SU-DHL-6 (cell line): ENCODE results near the gene CDK19.

ENCODE experiments used
- H2AFZ ChIP-seq: fragments of 200-600 bp; sonication (generic); 2 replicates; pipeline ENCODE4 v1.6.1; 2014; ENCODE audit warnings: low read depth, mild to moderate bottlenecking, moderate library complexity, mixed read lengths, antibody characterized with exemption, low read length; ENCODE audit not compliant: severe bottlenecking
- H3F3A ChIP-seq: fragments of 200-600 bp; shearing (Covaris generic); 2 replicates; pipeline ENCODE4 v1.6.0; 2016; ENCODE audit warnings: antibody characterized with exemption, mild to moderate bottlenecking; ENCODE audit not compliant: insufficient read depth
- H3K27ac ChIP-seq: fragments of 200-600 bp; sonication (generic); 2 replicates; pipeline ENCODE4 v1.5.1; 2016; ENCODE audit warnings: low read depth, mild to moderate bottlenecking, low read length, moderate library complexity, mixed read lengths
- H3K27me3 ChIP-seq: fragments of 200-600 bp; sonication (generic), shearing (Covaris generic); 2 replicates; pipeline ENCODE4 v1.6.0; 2014; ENCODE audit warnings: mild to moderate bottlenecking, low read length
- H3K36me3 ChIP-seq: fragments of 200-600 bp; sonication (generic); 2 replicates; pipeline ENCODE4 v1.6.1; 2014; ENCODE audit warnings: mild to moderate bottlenecking, low read length, mixed read lengths
- H3K4me2 ChIP-seq: fragments of 300-600, 200-600 bp; shearing (Covaris generic), sonication (generic); 2 replicates; pipeline ENCODE4 v1.6.0; 2014; ENCODE audit warnings: low read length, low read depth, mild to moderate bottlenecking; ENCODE audit not compliant: poor library complexity, severe bottlenecking
- H3K4me3 ChIP-seq: fragments of 200-600 bp; sonication (generic); 2 replicates; pipeline ENCODE4 v1.5.1; 2014; ENCODE audit warnings: antibody characterized with exemption, low read length, mild to moderate bottlenecking, mixed read lengths; ENCODE audit not compliant: insufficient read depth, poor library complexity, severe bottlenecking
- H3K79me2 ChIP-seq: fragments of 200-600 bp; sonication (generic); 2 replicates; pipeline ENCODE4 v1.6.1; 2014; ENCODE audit warnings: mild to moderate bottlenecking, low read length, moderate library complexity; ENCODE audit not compliant: insufficient read depth
- H3K9ac ChIP-seq: fragments of 200-600 bp; sonication (generic); 2 replicates; pipeline ENCODE4 v1.7.0; 2014; ENCODE audit warnings: mild to moderate bottlenecking, low read length
- H3K9me2 ChIP-seq: fragments of 200-600 bp; sonication (generic); replicated peaks from 2 replicates; pipeline ENCODE4 v1.6.1; 2014; ENCODE audit warnings: low read length; ENCODE audit not compliant: insufficient read depth
- H3K9me3 ChIP-seq: fragments of 200-600 bp; sonication (generic); 2 replicates; pipeline ENCODE4 v1.6.1; 2014; ENCODE audit warnings: low read length, mixed read lengths; ENCODE audit not compliant: insufficient read depth
- H4K20me1 ChIP-seq: fragments of 200-600 bp; sonication (generic); 2 replicates; pipeline ENCODE4 v1.6.1; 2014; ENCODE audit warnings: low read depth, mild to moderate bottlenecking, antibody characterized with exemption, low read length, moderate library complexity, mixed read lengths
- EZH2phosphoT487 ChIP-seq: fragments of 200-600 bp; sonication (generic), shearing (Covaris generic); conservative IDR thresholded peaks from 2 replicates; pipeline ENCODE4 v1.6.1; 2018; ENCODE audit warnings: mild to moderate bottlenecking, antibody characterized with exemption, low read length, moderate library complexity, mixed read lengths
- TF ChIP-seq, protein P1 (sequence below): fragments of 200-600 bp; sonication (generic); IDR thresholded peaks from one replicate; pipeline ENCODE4 v1.5.1; 2017; ENCODE audit warnings: antibody characterized with exemption, mild to moderate bottlenecking, low read length, moderate library complexity; ENCODE audit not compliant: insufficient read depth, poor library complexity, severe bottlenecking

CDK19 gene

DNA sequence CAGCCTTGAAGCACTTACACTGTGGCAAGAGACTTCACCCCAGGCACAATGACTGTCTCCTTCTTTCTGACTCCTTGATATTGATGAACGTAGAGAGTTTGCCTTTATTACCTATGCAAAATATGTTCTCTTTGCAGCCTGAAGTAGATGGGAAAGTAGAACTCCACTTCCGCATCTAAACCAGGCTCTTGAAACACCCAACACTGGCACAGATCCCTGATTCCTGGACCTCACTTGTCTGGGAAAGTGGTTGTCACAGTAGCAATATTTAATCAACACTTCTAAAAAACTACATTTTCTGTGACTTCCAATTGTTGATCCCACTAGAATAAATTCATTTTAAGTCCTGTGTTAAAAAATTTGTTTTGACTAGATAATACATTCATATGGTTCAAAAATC is 143.1 kb downstream of the CDK19 start:
- Histone ChIP-seq H3K9me3 (no peaks in the 10 kb centered on the region), H3K27ac (no peak overlapping the region), H3F3A (no peaks in the 10 kb centered on the region), H3K36me3 (no peaks in the 10 kb centered on the region; the same call in 1 of the 2 replicates), H3K9ac (no peak overlapping the region), H3K4me3 (no peak overlapping the region), H2AFZ (no peak overlapping the region), H3K27me3 (no peaks in the 10 kb centered on the region), H4K20me1 (no peaks in the 10 kb centered on the region; the same call in 1 of the 2 replicates), H3K4me2 (no peak overlapping the region), H3K79me2 (no peaks in the 10 kb centered on the region), H3K9me2 (no peaks in the 10 kb centered on the region)
- TF ChIP-seq, protein P1, sequence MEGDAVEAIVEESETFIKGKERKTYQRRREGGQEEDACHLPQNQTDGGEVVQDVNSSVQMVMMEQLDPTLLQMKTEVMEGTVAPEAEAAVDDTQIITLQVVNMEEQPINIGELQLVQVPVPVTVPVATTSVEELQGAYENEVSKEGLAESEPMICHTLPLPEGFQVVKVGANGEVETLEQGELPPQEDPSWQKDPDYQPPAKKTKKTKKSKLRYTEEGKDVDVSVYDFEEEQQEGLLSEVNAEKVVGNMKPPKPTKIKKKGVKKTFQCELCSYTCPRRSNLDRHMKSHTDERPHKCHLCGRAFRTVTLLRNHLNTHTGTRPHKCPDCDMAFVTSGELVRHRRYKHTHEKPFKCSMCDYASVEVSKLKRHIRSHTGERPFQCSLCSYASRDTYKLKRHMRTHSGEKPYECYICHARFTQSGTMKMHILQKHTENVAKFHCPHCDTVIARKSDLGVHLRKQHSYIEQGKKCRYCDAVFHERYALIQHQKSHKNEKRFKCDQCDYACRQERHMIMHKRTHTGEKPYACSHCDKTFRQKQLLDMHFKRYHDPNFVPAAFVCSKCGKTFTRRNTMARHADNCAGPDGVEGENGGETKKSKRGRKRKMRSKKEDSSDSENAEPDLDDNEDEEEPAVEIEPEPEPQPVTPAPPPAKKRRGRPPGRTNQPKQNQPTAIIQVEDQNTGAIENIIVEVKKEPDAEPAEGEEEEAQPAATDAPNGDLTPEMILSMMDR, result no peak
- TF ChIP-seq EZH2phosphoT487, result no peak

DNA sequence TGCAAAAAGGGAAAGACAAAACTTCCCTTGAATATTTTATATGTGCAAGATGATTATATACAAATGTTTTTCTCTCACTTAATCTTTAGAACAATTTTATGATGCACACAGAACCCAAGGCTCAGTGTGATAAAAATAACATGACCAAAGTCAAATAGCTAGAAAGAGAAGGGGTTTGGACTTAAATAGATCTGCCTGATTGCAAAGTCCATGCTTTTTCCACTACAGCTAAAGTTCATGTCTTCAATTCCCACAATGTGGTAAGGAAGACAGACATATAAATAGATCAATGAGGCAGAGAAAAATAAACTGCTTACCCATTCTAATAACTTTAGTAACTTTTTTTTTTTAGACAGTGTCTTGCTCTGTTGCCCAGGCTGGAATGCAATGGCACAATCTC is 143.8 kb downstream of the CDK19 start:
- H3K9me3 ChIP-seq, result no peaks in the 10 kb centered on the region
- no peaks in the 10 kb centered on the region; the same call in 1 of the 2 replicates for H4K20me1 ChIP-seq
- H3F3A ChIP-seq, result no peaks in the 10 kb centered on the region
- H3K79me2 ChIP-seq, result no peaks in the 10 kb centered on the region
- H2AFZ ChIP-seq, result no peak overlapping the region
- no peak overlapping the region for H3K9ac ChIP-seq
- no peak overlapping the region for H3K4me2 ChIP-seq
- H3K36me3 ChIP-seq, result no peaks in the 10 kb centered on the region; the same call in 1 of the 2 replicates
- no peaks in the 10 kb centered on the region for H3K27me3 ChIP-seq
- H3K4me3 ChIP-seq, result no peak overlapping the region
- no peaks in the 10 kb centered on the region for H3K9me2 ChIP-seq
- no peak overlapping the region for H3K27ac ChIP-seq
- no peak for TF ChIP-seq EZH2phosphoT487
- TF ChIP-seq, protein P1, result no peak

DNA sequence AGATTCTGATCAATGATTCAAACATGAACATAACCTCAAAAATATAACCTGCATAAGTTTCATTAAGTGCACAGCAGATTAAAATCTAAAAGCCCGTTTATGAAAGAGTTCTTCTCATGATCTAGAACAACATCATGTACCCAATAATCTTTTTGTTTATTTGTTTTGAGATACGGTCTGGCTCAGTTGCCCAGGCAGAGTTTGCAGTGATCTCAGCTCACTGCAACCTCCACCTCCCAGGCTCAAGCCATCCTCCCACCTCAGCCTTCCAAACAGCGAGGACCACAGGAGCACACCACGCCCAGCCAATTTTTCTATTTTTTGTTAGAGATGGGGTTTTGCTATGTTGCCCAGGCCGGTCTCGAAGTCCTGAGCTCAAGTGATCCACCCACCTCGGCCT is 149.7 kb downstream of the CDK19 start:
- H3K9me2 ChIP-seq, result no peaks in the 10 kb centered on the region
- no peak overlapping the region for H3K9ac ChIP-seq
- H3K4me3 ChIP-seq, result no peak overlapping the region
- TF ChIP-seq EZH2phosphoT487, result no peak
- TF ChIP-seq, protein P1, result no peak
- H3K4me2 ChIP-seq, result no peak overlapping the region
- H3K9me3 ChIP-seq, result peaks cover 11% of the 10 kb centered on the region; the same call in 1 of the 2 replicates
- H3K27ac ChIP-seq, result no peak overlapping the region
- no peaks in the 10 kb centered on the region for H3F3A ChIP-seq
- H3K36me3 ChIP-seq, result peaks cover 11% of the 10 kb centered on the region
- H3K79me2 ChIP-seq, result no peaks in the 10 kb centered on the region
- no peaks in the 10 kb centered on the region; the same call in 1 of the 2 replicates for H4K20me1 ChIP-seq
- H2AFZ ChIP-seq, result no peak overlapping the region
- H3K27me3 ChIP-seq, result no peaks in the 10 kb centered on the region

DNA sequence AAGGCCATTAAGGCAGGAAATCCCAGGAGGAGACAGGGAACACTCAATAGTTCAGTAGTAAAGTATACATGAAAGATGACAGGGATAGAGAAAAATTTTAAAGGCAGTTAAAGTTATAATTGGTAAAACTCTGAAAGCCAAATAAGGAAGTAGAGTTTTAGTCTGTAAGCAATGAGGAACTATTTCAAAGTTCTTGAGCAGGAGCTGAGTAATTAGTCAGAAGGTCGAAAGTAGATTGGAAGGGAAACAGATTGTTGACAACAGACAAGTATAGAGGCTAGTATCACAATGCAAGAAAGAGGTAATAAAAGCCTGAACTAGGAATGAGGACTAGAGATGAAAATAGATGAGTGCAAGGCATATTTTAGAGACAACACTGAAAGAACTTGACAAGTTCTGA is 150.3 kb downstream of the CDK19 start:
- H3K27ac ChIP-seq, result no peak overlapping the region

More for the DNA sequence above, 150.3 kb downstream of the CDK19 start:
- peaks cover 16% of the 10 kb centered on the region; the same call in 1 of the 2 replicates for H3K9me3 ChIP-seq
- no peaks in the 10 kb centered on the region for H3K79me2 ChIP-seq
- no peak overlapping the region for H2AFZ ChIP-seq
- no peaks in the 10 kb centered on the region for H3K27me3 ChIP-seq
- TF ChIP-seq, protein P1, result no peak
- no peak for TF ChIP-seq EZH2phosphoT487
- no peaks in the 10 kb centered on the region for H3K9me2 ChIP-seq
- no peak overlapping the region for H3K9ac ChIP-seq
- no peaks in the 10 kb centered on the region for H3F3A ChIP-seq
- H3K36me3 ChIP-seq, result peaks cover 15% of the 10 kb centered on the region
- no peak overlapping the region for H3K4me3 ChIP-seq
- no peak overlapping the region for H3K4me2 ChIP-seq
- no peaks in the 10 kb centered on the region for H4K20me1 ChIP-seq
